Endothelial cell of umbilical vein (primary cell): ENCODE data around the gene PTK6. TPM values are rescaled to one million over a fixed set of nuclear protein-coding genes. Genes with fewer than 3 reads are reported as not detected.

Experiments used
- BruUV-seq: library from RNA; stranded (reverse); fragments of 400-500 nt; replicated peaks from 2 replicates; lab custom pipeline; 2021; lab: Mats Ljungman, UMichigan
- CTCF ChIA-PET: fragments of 300-600, 350-600 bp; sonication (Branson Sonifier 250); formaldehyde crosslinking; loops from one replicate; lab custom pipeline; 2021; ENCODE audit warnings: antibody characterized with exemption, inconsistent platforms; lab: Charles Lee
- POLR2A ChIA-PET: fragments of 300-600, 350-600 bp; sonication (Branson Sonifier 250); formaldehyde crosslinking; loops from one replicate; lab custom pipeline; 2021; ENCODE audit warnings: antibody characterized with exemption, inconsistent platforms; lab: Charles Lee
- DNase-seq: peaks from one replicate; pipeline ENCODE4 v3.0.0-alpha.2; 2011; ENCODE audit warnings: low read depth, low spot score
- FAIRE-seq: peaks from 2 replicates; lab custom pipeline; 2011; peaks lifted over from hg19 to GRCh38; lab: Jason Lieb, UNC
- H2AFZ ChIP-seq: 2 replicates; pipeline ENCODE4 v1.6.0; 2012; ENCODE audit warnings: low read depth, low read length, control low read depth, inconsistent platforms
- H3K27ac ChIP-seq: 2 replicates; pipeline ENCODE4 v1.5.1; 2011; ENCODE audit warnings: low read depth, mild to moderate bottlenecking, control low read depth, low read length, moderate library complexity; ENCODE audit not compliant: insufficient read depth
- H3K27me3 ChIP-seq, 2 experiments: 2 replicates each; pipeline versions ENCODE4 v1.6.0 to v1.6.1; 2011; ENCODE audit warnings: low read length in 2 of 2, mixed read lengths in 1 of 2; ENCODE audit not compliant: control insufficient read depth in 2 of 2, insufficient read depth in 2 of 2
- H3K36me3 ChIP-seq, 2 experiments: 2 replicates in 1 of 2; 3 replicates in 1 of 2; pipeline ENCODE4 v1.5.1; 2011; ENCODE audit warnings: low read length in 2 of 2, mild to moderate bottlenecking in 1 of 2, moderate library complexity in 1 of 2; ENCODE audit not compliant: control insufficient read depth in 2 of 2, insufficient read depth in 2 of 2; ENCODE audit errors: extremely low read depth in 1 of 2
- H3K4me1 ChIP-seq: 3 replicates; pipeline ENCODE4 v1.5.1; 2011; ENCODE audit warnings: mild to moderate bottlenecking, low read length; ENCODE audit not compliant: control insufficient read depth, insufficient read depth; ENCODE audit errors: extremely low read depth
- H3K4me2 ChIP-seq: 2 replicates; pipeline ENCODE4 v1.6.1; 2011; ENCODE audit warnings: low read length, control low read depth, mixed read lengths; ENCODE audit not compliant: insufficient read depth
- H3K4me3 ChIP-seq, 3 experiments: fragments of 200-600 bp in 1 of 3; sonication (generic), shearing (Covaris generic) in 1 of 3; replicated peaks in 1 of 3; 2 replicates each; pipeline ENCODE4 v1.5.1; 2011 to 2016; ENCODE audit warnings: control low read depth in 3 of 3, low read length in 3 of 3, mild to moderate bottlenecking in 2 of 3, inconsistent platforms in 1 of 3, low read depth in 1 of 3, moderate library complexity in 1 of 3; ENCODE audit not compliant: insufficient read depth in 1 of 3
- H3K79me2 ChIP-seq: 2 replicates; pipeline ENCODE4 v1.6.0; 2012; ENCODE audit warnings: low read length, inconsistent platforms; ENCODE audit not compliant: control insufficient read depth, insufficient read depth
- H3K9ac ChIP-seq: replicated peaks from 2 replicates; pipeline ENCODE3; 2011; ENCODE audit warnings: low read length, control low read depth; ENCODE audit not compliant: insufficient read depth; ENCODE audit errors: extremely low read depth
- H3K9me1 ChIP-seq: replicated peaks from 3 replicates; pipeline ENCODE4 v1.6.0; 2011; ENCODE audit warnings: mild to moderate bottlenecking, low read length; ENCODE audit not compliant: control insufficient read depth, insufficient read depth; ENCODE audit errors: extremely low read depth
- H3K9me3 ChIP-seq: replicated peaks from 2 replicates; pipeline ENCODE4 v1.5.1; 2012; ENCODE audit warnings: low read length, inconsistent platforms; ENCODE audit not compliant: control insufficient read depth, insufficient read depth
- H4K20me1 ChIP-seq: replicated peaks from 2 replicates; pipeline ENCODE3; 2011; ENCODE audit warnings: mild to moderate bottlenecking, low read length; ENCODE audit not compliant: control insufficient read depth, insufficient read depth; ENCODE audit errors: extremely low read depth
- CTCF ChIP-seq, 2 donors: IDR thresholded peaks; 1 replicate in 1 of 2; 2 replicates in 1 of 2; pipeline ENCODE4 v1.5.1; 2011; ENCODE audit warnings: low read length in 2 of 2, mild to moderate bottlenecking in 2 of 2, moderate library complexity in 2 of 2, control low read depth in 1 of 2, inconsistent platforms in 1 of 2, low read depth in 1 of 2; ENCODE audit not compliant: insufficient read depth in 1 of 2; ENCODE audit errors: extremely low read depth in 1 of 2
- EZH2 ChIP-seq: IDR thresholded peaks from 2 replicates; pipeline ENCODE4 v1.6.1; 2012; ENCODE audit warnings: borderline replicate concordance, low read depth, mild to moderate bottlenecking, moderate library complexity, low read length, inconsistent platforms; ENCODE audit not compliant: severe bottlenecking
- FOS ChIP-seq: IDR thresholded peaks from 2 replicates; pipeline ENCODE4 v1.6.1; 2011; ENCODE audit warnings: mild to moderate bottlenecking, low read length, moderate library complexity, borderline replicate concordance; ENCODE audit not compliant: insufficient read depth
- GATA2 ChIP-seq: IDR thresholded peaks from 2 replicates; pipeline ENCODE4 v1.7.0; 2011; ENCODE audit warnings: low read depth, mild to moderate bottlenecking, moderate library complexity, mixed read lengths, low read length; ENCODE audit not compliant: insufficient read length, insufficient read depth
- JUN ChIP-seq: IDR thresholded peaks from 2 replicates; pipeline ENCODE4 v1.6.1; 2011; ENCODE audit warnings: borderline replicate concordance, low read depth; ENCODE audit not compliant: insufficient read length, insufficient read depth
- MAX ChIP-seq: IDR thresholded peaks from 2 replicates; pipeline ENCODE4 v1.6.1; 2011; ENCODE audit not compliant: insufficient read depth, insufficient read length
- MYC ChIP-seq: IDR thresholded peaks from one replicate; pipeline ENCODE4 v1.6.1; 2011; ENCODE audit warnings: mild to moderate bottlenecking, low read depth, low read length
- POLR2A ChIP-seq: IDR thresholded peaks from 2 replicates; pipeline ENCODE4 v1.6.1; 2012; ENCODE audit warnings: low read depth, mild to moderate bottlenecking, control low read depth, low read length
- POLR2AphosphoS5 ChIP-seq: IDR thresholded peaks from 2 replicates; pipeline ENCODE4 v1.6.1; 2012; ENCODE audit warnings: low read depth, mild to moderate bottlenecking, control low read depth, low read length, moderate library complexity; ENCODE audit not compliant: insufficient read depth
- dilution Hi-C: fragments of 300-500 bp; cut with MboI; formaldehyde crosslinking; loops from one replicate; pipeline ENCODE4 v1.15.0; 2019; ENCODE audit warnings: low sequenced_read_pairs; ENCODE audit not compliant: extremely low pct_ligation_motif_present
- intact Hi-C: fragments of 100-400 bp; cut with micrococcal nuclease; formaldehyde crosslinking; loops from one replicate; pipeline ENCODE4 v1.10.0; 2022
- polyA plus RNA-seq, 4 experiments: library from polyadenylated mRNA; depleted of rRNA in 3 of 4; stranded (reverse) in 3 of 4; unstranded in 1 of 4; fragments of >200 nt; gene quantifications; 2 replicates each; pipeline versions ENCODE4 v1.2.1 to v1.2.3, GENCODE V29; 2011 to 2012; ENCODE audit warnings: missing spikeins in 1 of 4
- total RNA-seq: library from RNA; stranded (reverse); gene quantifications from 2 replicates; pipeline ENCODE4 v1.2.3, GENCODE V29; 2021

The PTK6 gene
- total and polyA plus RNA-seq, 2 donors (not counting 3 experiments of a cell fraction or from before 2014, with no cell fraction given) = 0.18 TPM; not detected in 1

DNA sequence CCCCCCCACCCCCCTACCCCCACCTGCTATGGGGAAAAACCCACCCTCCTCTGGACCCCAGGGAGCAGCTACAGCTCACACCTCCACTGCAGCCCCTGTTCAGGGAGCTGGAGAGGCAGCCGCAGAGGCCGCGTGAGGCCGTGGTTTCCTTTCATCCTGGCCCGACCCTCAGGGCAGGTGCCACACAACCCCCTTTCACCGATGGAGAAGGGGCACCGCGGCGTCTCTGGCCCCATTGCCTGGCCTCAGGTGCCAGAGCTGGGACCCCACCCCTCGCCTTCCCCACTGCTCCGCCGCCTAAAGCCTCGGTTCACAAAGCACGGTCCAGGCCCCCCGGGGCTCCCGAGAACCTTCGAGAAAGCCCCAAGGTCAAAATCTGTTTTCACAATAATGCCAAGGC, 52.9 kb downstream of the PTK6 start:
- H3K36me3 ChIP-seq = no peaks in the 10 kb centered on the region
- CTCF ChIA-PET = interaction anchor here (1.3 to 2.1 kb wide), 2 partner anchors 12 to 14 kb away, joined by 3 to 14 read pairs; no protein-coding TSS in a partner anchor
- no peak overlapping the region for H2AFZ ChIP-seq
- no peak for FAIRE-seq
- H3K9me1 ChIP-seq = no peaks in the 10 kb centered on the region
- H3K4me1 ChIP-seq = no peaks in the 10 kb centered on the region
- H3K9ac ChIP-seq = no peak overlapping the region
- H3K79me2 ChIP-seq = no peaks in the 10 kb centered on the region
- intact Hi-C loops = no loop called here
- no peak overlapping the region for H3K4me2 ChIP-seq
- H4K20me1 ChIP-seq = no peaks in the 10 kb centered on the region
- DNase-seq = no peak
- dilution Hi-C loops = no loop called here
- POLR2A ChIA-PET = no interaction called here
- no peaks in the 10 kb centered on the region for H3K9me3 ChIP-seq
- no peak overlapping the region for H3K4me3 ChIP-seq
- H3K27ac ChIP-seq = no peak overlapping the region
- no peaks in the 10 kb centered on the region for H3K27me3 ChIP-seq
- no peak for TF ChIP-seq MYC
- no peak for TF ChIP-seq EZH2
- no peak for TF ChIP-seq FOS
- TF ChIP-seq POLR2AphosphoS5 = no peak
- no peak for TF ChIP-seq GATA2
- TF ChIP-seq JUN = no peak
- no peak for TF ChIP-seq MAX
- no peak for TF ChIP-seq POLR2A
- no peak for TF ChIP-seq CTCF (IDR thresholded peaks at IDR 0.05; ENCODE audit: extremely low read depth in 1 of 2, insufficient read depth in 1 of 2, low read depth in 1 of 2, low read length in 2 of 2)
- BruUV-seq = no TSS peak
